HG03575 (cell line): ENCODE measurements around the gene PRDM4.

Source experiments
- ATAC-seq: cut with Tn5 transposase; IDR thresholded peaks from one replicate; pipeline ENCODE4 v1.9.1; 2021; ENCODE audit not compliant: unreplicated experiment, insufficient number of reproducible peaks, low FRiP score; ENCODE audit errors: extremely low read depth

PRDM4 gene

GRCh38 chr12:107760809-107761501 is at the start of gene PRDM4:
Gene PRDM4, minus strand, starts transcription at chr12:107761137. Its CDS starts 622 bp downstream, at chr12:107760515.
- peak; percentile 47 for ATAC-seq

GRCh38 chr12:107807471-107808150 is 46.7 kb upstream of the PRDM4 start:
- no peak for ATAC-seq

GRCh38 chr12:107805488-107806180 is 44.7 kb upstream of the PRDM4 start:
- ATAC-seq = no peak

- ATAC-seq = no peak
Observed at GRCh38 chr12:107803092-107803491, 42.2 kb upstream of the PRDM4 start.

- ATAC-seq = no peak
Observed at GRCh38 chr12:107801150-107801549, 40.2 kb upstream of the PRDM4 start.

- ATAC-seq = no peak
Observed at GRCh38 chr12:107798580-107798979, 37.6 kb upstream of the PRDM4 start.

- no peak for ATAC-seq
Observed at GRCh38 chr12:107794451-107794850, 33.5 kb upstream of the PRDM4 start.

GRCh38 chr12:107791465-107792089 is 30.6 kb upstream of the PRDM4 start:
- no peak for ATAC-seq

GRCh38 chr12:107788690-107789458 is 27.9 kb upstream of the PRDM4 start:
- no peak for ATAC-seq

GRCh38 chr12:107788281-107788680 is 27.3 kb upstream of the PRDM4 start:
- ATAC-seq = no peak

- ATAC-seq = no peak
Observed at GRCh38 chr12:107783406-107784376, 22.8 kb upstream of the PRDM4 start.

- ATAC-seq = no peak
Observed at GRCh38 chr12:107782067-107782466, 21.1 kb upstream of the PRDM4 start.

GRCh38 chr12:107780298-107780697 is 19.4 kb upstream of the PRDM4 start:
- ATAC-seq = no peak

- ATAC-seq = peak; percentile 52
Observed at GRCh38 chr12:107779077-107779831, 18.3 kb upstream of the PRDM4 start.

GRCh38 chr12:107778383-107779025 is 17.6 kb upstream of the PRDM4 start:
- no peak for ATAC-seq

GRCh38 chr12:107776171-107776570 is 15.2 kb upstream of the PRDM4 start:
- ATAC-seq = no peak
